Peyer's patch (tissue), 4 donors: Measurements from ENCODE around the gene GNB2.

Experiments used
- CTCF ChIP-seq, 6 experiments: fragments of 450-650 bp in 4 of 6; fragments of 200-600 bp in 2 of 6; sonication (generic) in 1 of 6; IDR thresholded peaks; one replicate each; pipeline ENCODE4 v1.5.1; 2017 to 2019; ENCODE audit warnings: antibody characterized with exemption in 6 of 6, mild to moderate bottlenecking in 3 of 6, moderate library complexity in 1 of 6
- POLR2A ChIP-seq, 2 donors: fragments of 450-650 bp; IDR thresholded peaks; one replicate each; pipeline ENCODE4 v1.5.1; 2017; ENCODE audit warnings: antibody characterized with exemption in 2 of 2, mild to moderate bottlenecking in 2 of 2, moderate library complexity in 2 of 2

GRCh38 chr7:100710452-100710851 is 36.9 kb downstream of the GNB2 start:
- TF ChIP-seq CTCF (IDR thresholded peaks at IDR 0.05) (no peak), POLR2A (IDR thresholded peaks at IDR 0.05) (no peak)
